Fibroblast of the aortic adventitia (primary cell): ENCODE results near the gene HOXA1. TPM values are rescaled to one million over a fixed set of nuclear protein-coding genes. Genes with fewer than 3 reads are reported as not detected.

Source experiments
- DNase-seq: peaks from one replicate; pipeline ENCODE4 v3.0.0-alpha.2; 2010; ENCODE audit warnings: low read depth
- H3K4me3 ChIP-seq: 2 replicates; pipeline ENCODE4 v1.5.1; 2011; ENCODE audit warnings: low read depth, mild to moderate bottlenecking, control low read depth, low read length, moderate library complexity
- CTCF ChIP-seq: IDR thresholded peaks from 2 replicates; pipeline ENCODE4 v1.5.1; 2011; ENCODE audit warnings: mild to moderate bottlenecking, low read length, control low read depth, inconsistent platforms; ENCODE audit not compliant: insufficient read depth
- total RNA-seq: library from RNA; depleted of rRNA; stranded (reverse); fragments of >200 nt; gene quantifications from 2 replicates; pipeline ENCODE4 v1.2.3, GENCODE V29; 2012; ENCODE audit warnings: low replicate concordance

Gene HOXA1
- total RNA-seq, 1 donor: 0.72 TPM

- peak within 1 kb of the TSS; percentile 69 for H3K4me3 ChIP-seq
These were observed 7.0 kb upstream of the HOXA1 start, which contains the start of gene HOXA2 for GRCh38 chr7:27102581-27103442. HOXA2 (minus strand) TSS chr7:27102683; CDS start chr7:27102500, 183 bp downstream.

GRCh38 chr7:27101957-27102580 is 6.3 kb upstream of the HOXA1 start:
- DNase-seq: no peak
- peak overlapping the region; percentile 69 for H3K4me3 ChIP-seq
- no peak for TF ChIP-seq CTCF

More at GRCh38 chr7:27102581-27103442, 7.0 kb upstream of the HOXA1 start, which contains the start of gene HOXA2:
- no peak for TF ChIP-seq CTCF
- peak; percentile 89 for DNase-seq

GRCh38 chr7:27101171-27101956 is 5.6 kb upstream of the HOXA1 start:
- DNase-seq: peak; percentile 71
- TF ChIP-seq CTCF: no peak
- H3K4me3 ChIP-seq: peak overlapping the region; percentile 69

GRCh38 chr7:27100694-27101170 is 4.9 kb upstream of the HOXA1 start:
- DNase-seq: peak; percentile 49

GRCh38 chr7:27099453-27100370 is 3.9 kb upstream of the HOXA1 start:
- TF ChIP-seq CTCF: no peak
- peak overlapping the region; percentile 81 for H3K4me3 ChIP-seq
- peak; percentile 33 for DNase-seq

More at GRCh38 chr7:27100694-27101170, 4.9 kb upstream of the HOXA1 start:
- no peak for TF ChIP-seq CTCF
- peak overlapping the region; percentile 69 for H3K4me3 ChIP-seq
